Parathyroid adenoma (tissue), 2 donors: Measurements from ENCODE around the gene GLG1.

Experiments used
- H2AFZ ChIP-seq: fragments of 300-600 bp; sonication (generic); one replicate; pipeline ENCODE4 v1.7.0; 2017; ENCODE audit warnings: antibody characterized with exemption, mild to moderate bottlenecking
- H3K27ac ChIP-seq: fragments of 300-600 bp; sonication (generic); one replicate; pipeline ENCODE4 v1.7.0; 2017
- H3K27me3 ChIP-seq: fragments of 300-600 bp; sonication (generic); one replicate; pipeline ENCODE4 v1.7.0; 2017; ENCODE audit warnings: low read length; ENCODE audit not compliant: control insufficient read depth, insufficient read depth
- H3K36me3 ChIP-seq: fragments of 300-600 bp; sonication (generic); one replicate; pipeline ENCODE4 v1.7.0; 2017; ENCODE audit warnings: low read length; ENCODE audit not compliant: control insufficient read depth, insufficient read depth
- H3K4me1 ChIP-seq: fragments of 300-600 bp; sonication (generic); one replicate; pipeline ENCODE4 v1.7.0; 2017; ENCODE audit warnings: control low read depth
- H3K4me2 ChIP-seq: fragments of 300-600 bp; sonication (generic); one replicate; pipeline ENCODE4 v1.7.0; 2017; ENCODE audit warnings: low read length
- H3K4me3 ChIP-seq: fragments of 300-600 bp; sonication (generic); one replicate; pipeline ENCODE4 v1.7.0; 2017; ENCODE audit warnings: low read depth, low read length
- H3K79me2 ChIP-seq: fragments of 300-600 bp; sonication (generic); one replicate; pipeline ENCODE4 v1.7.0; 2017; ENCODE audit warnings: control low read depth
- H3K9ac ChIP-seq: fragments of 300-600 bp; sonication (generic); one replicate; pipeline ENCODE4 v1.7.0; 2017; ENCODE audit warnings: mild to moderate bottlenecking
- H3K9me3 ChIP-seq: fragments of 300-600 bp; sonication (generic); one replicate; pipeline ENCODE4 v1.7.0; 2017; ENCODE audit warnings: low read length; ENCODE audit not compliant: control insufficient read depth
- TF ChIP-seq, protein P1 (sequence below): fragments of 300-600 bp; sonication (generic); IDR thresholded peaks from one replicate; pipeline ENCODE4 v1.7.0; 2017; ENCODE audit warnings: antibody characterized with exemption, mild to moderate bottlenecking
- donor health status: primary hyperparathyroidism.

The GLG1 gene

DNA sequence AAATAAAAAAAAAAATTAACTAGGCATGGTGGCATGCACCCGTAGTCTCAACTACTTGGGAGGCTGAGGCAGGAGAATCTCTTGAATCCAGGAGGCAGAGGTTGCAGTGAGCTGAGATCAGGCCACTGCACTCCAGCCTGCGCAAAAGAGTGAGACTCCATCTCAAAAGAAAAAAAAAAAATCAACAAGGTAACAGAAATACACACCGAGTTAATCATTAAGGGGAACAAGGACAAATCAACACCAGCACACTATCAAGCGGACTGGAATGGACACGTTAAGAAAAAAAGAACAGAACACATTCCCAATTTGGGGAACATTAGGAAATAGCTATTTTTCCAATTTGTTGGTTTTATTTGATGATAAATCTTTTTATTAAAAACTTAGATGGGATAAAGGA lies 28.4 kb upstream of the GLG1 start:
- H3K27ac ChIP-seq: no peak overlapping the region
- no peaks in the 10 kb centered on the region for H3K36me3 ChIP-seq
- no peak overlapping the region for H3K9ac ChIP-seq
- H3K79me2 ChIP-seq: no peaks in the 10 kb centered on the region
- TF ChIP-seq, protein P1, sequence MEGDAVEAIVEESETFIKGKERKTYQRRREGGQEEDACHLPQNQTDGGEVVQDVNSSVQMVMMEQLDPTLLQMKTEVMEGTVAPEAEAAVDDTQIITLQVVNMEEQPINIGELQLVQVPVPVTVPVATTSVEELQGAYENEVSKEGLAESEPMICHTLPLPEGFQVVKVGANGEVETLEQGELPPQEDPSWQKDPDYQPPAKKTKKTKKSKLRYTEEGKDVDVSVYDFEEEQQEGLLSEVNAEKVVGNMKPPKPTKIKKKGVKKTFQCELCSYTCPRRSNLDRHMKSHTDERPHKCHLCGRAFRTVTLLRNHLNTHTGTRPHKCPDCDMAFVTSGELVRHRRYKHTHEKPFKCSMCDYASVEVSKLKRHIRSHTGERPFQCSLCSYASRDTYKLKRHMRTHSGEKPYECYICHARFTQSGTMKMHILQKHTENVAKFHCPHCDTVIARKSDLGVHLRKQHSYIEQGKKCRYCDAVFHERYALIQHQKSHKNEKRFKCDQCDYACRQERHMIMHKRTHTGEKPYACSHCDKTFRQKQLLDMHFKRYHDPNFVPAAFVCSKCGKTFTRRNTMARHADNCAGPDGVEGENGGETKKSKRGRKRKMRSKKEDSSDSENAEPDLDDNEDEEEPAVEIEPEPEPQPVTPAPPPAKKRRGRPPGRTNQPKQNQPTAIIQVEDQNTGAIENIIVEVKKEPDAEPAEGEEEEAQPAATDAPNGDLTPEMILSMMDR: no peak
- H3K4me1 ChIP-seq: no peaks in the 10 kb centered on the region
- H3K27me3 ChIP-seq: no peaks in the 10 kb centered on the region
- H2AFZ ChIP-seq: no peak overlapping the region
- H3K9me3 ChIP-seq: no peaks in the 10 kb centered on the region
- no peak overlapping the region for H3K4me2 ChIP-seq
- H3K4me3 ChIP-seq: no peak overlapping the region

DNA sequence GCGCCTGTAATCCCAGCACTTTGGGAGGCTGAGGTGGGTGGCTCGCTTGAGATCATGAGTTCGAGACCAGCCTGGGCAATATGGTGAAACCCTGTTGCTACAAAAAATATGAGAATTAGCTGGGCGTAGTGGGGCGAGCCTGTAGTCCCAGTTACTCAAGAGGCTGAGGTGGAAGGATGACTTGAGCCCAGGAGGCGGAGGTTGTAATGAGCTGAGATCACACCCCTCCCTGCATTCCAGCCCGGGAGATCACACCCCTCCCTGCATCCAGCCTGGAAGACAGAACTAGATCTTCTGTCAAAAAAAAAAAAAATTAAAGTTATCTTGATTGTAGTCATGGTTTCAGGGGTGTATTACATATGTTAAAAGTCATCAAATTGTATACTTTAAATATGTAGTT lies 26.8 kb upstream of the GLG1 start:
- no peaks in the 10 kb centered on the region for H3K27me3 ChIP-seq
- H3K4me3 ChIP-seq: no peak overlapping the region
- no peaks in the 10 kb centered on the region for H3K4me1 ChIP-seq
- H3K9me3 ChIP-seq: no peaks in the 10 kb centered on the region
- no peaks in the 10 kb centered on the region for H3K36me3 ChIP-seq
- H3K9ac ChIP-seq: no peak overlapping the region
- no peaks in the 10 kb centered on the region for H3K79me2 ChIP-seq
- TF ChIP-seq, protein P1: no peak
- H3K27ac ChIP-seq: no peak overlapping the region
- H3K4me2 ChIP-seq: no peak overlapping the region
- H2AFZ ChIP-seq: no peak overlapping the region

DNA sequence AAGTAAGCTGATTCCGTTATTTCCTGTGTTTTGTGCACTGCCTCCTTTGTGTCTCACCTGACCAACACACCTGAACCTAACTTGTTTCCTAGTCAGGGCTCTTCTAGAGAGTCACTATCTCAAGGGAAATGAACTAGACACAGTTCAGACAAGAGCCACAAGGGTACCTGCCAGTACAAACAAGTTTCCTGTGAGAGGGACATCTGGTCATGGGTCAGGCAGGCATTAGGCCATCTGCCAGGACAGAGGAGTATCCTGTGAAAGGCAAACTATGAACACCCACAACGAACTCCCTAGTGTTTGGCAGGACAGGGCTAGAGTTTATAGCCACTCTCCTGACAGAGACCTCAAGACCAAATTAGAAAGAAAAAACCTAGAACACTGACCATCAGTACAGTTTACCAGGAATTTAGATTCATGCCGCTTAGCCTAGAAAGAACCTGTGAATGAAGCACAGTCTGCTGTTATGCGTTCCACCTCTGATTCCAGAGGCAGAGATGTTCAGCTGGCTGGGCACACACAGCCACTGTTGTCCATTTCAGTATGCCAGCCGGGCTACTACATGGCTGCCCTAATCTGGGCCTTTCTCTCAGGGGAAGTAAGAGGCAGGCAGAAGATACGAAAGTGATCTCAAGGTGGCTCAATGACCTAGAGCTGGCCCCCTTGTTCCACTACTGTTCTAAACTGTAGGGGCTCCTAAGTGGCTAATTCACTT lies 20.7 kb upstream of the GLG1 start:
- TF ChIP-seq, protein P1: no peak
- Histone ChIP-seq H3K27me3 (no peaks in the 10 kb centered on the region), H2AFZ (no peak overlapping the region), H3K4me3 (no peak overlapping the region), H3K4me1 (peaks cover 3% of the 10 kb centered on the region), H3K79me2 (no peaks in the 10 kb centered on the region), H3K27ac (no peak overlapping the region), H3K9me3 (no peaks in the 10 kb centered on the region), H3K36me3 (no peaks in the 10 kb centered on the region), H3K9ac (no peak overlapping the region), H3K4me2 (no peak overlapping the region)

DNA sequence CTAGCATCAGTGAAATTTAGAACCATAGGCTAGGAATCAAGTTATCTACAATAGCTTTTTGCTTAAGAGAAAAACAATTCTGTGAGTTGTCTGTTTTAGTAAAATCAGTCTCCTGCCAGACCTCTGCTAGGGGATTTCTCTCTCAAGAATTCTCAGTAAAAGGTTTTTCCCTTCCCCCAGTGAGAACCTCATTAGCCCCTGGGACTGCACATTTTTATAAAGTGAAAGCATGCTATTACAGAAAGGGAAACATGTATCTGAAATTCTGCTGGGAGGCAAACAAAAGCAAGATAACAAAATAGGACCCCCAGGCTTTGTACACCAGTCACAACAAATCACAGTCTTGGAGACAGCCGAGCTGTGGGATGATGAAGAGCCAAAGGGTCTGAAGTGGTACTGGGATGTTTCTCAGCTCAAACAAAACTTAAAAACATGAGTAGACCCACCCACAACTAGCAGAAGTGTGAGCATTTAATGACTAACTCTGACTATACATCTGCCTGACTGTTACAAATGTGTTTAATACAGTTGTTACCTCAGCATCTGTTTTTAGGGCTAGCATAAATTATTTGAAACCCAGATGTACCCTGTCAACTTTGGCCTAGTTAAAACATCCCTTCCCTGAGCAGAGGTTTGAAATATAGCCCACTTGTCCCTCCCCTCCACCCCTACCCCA lies 20.0 kb upstream of the GLG1 start:
- Histone ChIP-seq H3K79me2 (no peaks in the 10 kb centered on the region), H3K4me3 (no peak overlapping the region), H3K27me3 (no peaks in the 10 kb centered on the region), H3K4me1 (peaks cover 3% of the 10 kb centered on the region), H3K4me2 (no peak overlapping the region), H3K36me3 (no peaks in the 10 kb centered on the region), H2AFZ (no peak overlapping the region), H3K27ac (no peak overlapping the region), H3K9ac (no peak overlapping the region), H3K9me3 (no peaks in the 10 kb centered on the region)
- TF ChIP-seq, protein P1: no peak
